SH-SY5Y (cell line): ENCODE measurements around the gene VAV2.

Source experiments
- GATA2 ChIP-seq: IDR thresholded peaks from 2 replicates; pipeline ENCODE4 v1.6.1; 2011; ENCODE audit warnings: mild to moderate bottlenecking, low read depth, low read length
- GATA3 ChIP-seq: IDR thresholded peaks from 2 replicates; pipeline ENCODE4 v1.6.1; 2011; ENCODE audit warnings: low read depth, mild to moderate bottlenecking, low read length, moderate library complexity

GRCh38 chr9:133733796-133734533, 258.2 kb downstream of the VAV2 start:
- TF ChIP-seq GATA2 (no peak), GATA3 (no peak)
